ENCODE results near the gene MYCBP2.

- TF ChIP-seq CTCF (conservative IDR thresholded peaks at IDR 0.05 in 1 of 2, IDR thresholded peaks at IDR 0.05 in 1 of 2; ENCODE audit: low read depth in 1 of 2, low read length in 2 of 2) (no peak), EZH2 (IDR thresholded peaks at IDR 0.05; ENCODE audit: low read length, missing control alignments) (no peak)
Measured at GRCh38 chr13:77267362-77267761, 59.5 kb downstream of the MYCBP2 start.

All from fibroblast of lung (primary cell).